Embryonic facial prominence (tissue), 1 donor: ENCODE results near the gene FLOT1.
"Not testable (repeated sequence)": the region's sequence is repeated elsewhere in the genome, so short reads cannot be mapped to it uniquely, and the experiment has no call there.

Experiments
- DNase-seq: peaks from one replicate; pipeline ENCODE4 v3.0.0-alpha.2; 2016; ENCODE audit errors: extremely low spot score

FLOT1 gene

GRCh38 chr6:30747300-30747687 is 4.8 kb upstream of the FLOT1 start:
- DNase-seq: no peak

DNA sequence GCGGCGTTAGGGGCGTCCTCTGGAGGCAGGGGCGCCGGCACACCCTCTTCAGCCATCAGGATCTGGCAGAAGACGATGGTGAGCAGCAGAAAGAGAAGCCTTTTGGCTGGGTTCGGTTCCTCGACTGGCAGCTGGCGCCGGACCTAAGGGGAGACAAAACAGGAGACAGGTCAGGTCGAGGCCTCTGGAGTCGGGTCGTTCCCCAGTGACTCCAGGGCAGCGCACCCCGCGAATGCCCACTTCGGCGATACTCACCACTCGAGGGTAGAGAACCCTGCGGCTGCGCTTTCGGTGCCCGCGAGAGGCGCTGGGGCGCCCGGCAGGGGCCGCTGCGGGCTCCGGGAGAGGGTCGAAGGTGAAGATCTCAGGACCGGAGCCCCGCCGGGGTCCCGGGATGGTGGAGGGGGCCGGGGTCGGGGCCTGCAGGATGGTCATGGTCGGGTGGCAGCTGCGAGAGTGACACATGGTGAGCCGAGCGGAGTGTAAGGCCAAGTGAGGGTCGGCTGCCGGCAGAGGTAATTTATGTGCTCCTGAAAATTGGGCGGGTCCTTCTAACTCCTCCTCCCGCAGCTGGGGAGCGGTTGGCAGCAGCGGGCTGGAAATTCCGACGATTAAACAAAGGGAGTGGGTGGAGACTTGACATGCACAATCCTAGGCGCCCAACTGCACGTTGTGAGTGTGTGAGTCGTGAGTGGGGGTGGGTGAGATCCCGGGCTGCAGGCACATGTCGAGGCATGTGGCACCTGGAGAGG is 1.7 kb upstream of the FLOT1 start, which contains the start of gene IER3:
Gene IER3, minus strand, starts transcription at position 494 of the 752 bp plus-strand sequence. Its CDS starts 29 bp downstream, at position 465.
- DNase-seq: peak; percentile 81

DNA sequence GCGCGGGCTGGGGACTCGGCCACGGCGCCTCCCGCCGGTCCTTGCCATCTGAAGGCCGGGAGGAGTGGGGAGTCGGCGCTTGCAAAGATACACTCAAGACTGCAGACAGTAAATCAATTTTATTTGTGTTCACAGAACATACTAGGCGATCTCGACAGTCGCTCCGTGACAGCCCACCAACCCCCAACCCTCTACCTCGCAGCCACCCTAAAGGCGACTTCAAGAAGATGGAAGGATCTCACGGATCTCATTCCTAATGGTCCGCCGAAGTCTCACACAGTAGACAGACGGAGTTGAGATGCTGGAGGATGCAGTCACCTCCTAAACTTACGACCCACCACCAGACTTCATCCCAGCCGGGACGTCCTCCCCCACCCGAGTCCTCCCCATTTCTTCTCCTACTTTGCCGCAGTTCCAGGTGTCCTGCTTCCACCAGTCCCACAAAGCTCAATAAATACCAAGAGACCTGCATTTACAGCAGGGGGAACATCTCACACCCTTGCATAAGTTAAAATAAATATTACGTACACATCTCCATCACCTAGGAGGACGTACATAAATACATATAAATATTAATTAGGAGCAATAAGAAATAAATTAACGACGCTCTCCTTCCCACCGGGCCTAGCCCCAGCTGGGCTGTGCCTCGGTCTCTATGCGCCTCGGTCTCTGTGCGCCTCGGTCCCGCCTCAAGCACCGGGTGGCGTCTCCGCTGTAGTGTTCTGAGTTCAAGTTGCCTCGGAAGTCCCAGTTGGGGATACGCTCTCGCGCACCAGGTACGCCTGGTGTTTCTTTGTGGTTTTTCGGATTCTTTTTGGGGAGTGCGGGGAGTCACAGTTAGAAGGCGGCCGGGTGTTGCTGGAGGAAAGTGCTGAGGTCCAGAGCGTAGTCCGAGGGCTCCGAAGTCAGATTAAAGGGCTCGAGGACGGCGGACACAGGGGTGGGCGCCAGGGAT is 889 bp upstream of the FLOT1 start:
- DNase-seq: no peak

DNA sequence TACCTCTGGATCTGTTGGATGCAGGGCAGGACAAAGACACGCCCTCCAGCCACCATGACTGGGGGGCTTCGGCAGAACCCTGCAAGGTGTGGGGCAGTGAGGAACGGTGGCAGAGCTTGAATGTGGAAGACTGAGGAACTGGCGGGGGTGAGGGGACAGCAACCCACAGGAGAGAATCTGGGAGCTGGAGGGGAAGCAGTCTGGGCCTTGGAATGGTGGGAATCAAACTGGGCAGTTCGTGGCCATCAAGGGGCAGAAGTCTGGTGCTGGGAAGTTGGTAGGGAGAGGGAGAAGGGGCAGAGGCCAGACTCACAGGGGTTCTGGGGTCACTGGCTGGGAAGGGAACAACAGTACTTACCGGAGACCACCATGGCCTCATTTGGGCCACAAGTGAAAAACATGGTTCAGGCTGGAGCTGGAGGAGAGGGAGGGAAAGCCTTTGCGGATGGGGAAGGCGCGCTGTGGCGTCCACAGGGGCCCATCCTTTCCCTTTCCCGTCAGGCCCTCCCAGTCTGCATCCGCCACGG is 635 bp downstream of the FLOT1 start:
- no peak for DNase-seq

DNA sequence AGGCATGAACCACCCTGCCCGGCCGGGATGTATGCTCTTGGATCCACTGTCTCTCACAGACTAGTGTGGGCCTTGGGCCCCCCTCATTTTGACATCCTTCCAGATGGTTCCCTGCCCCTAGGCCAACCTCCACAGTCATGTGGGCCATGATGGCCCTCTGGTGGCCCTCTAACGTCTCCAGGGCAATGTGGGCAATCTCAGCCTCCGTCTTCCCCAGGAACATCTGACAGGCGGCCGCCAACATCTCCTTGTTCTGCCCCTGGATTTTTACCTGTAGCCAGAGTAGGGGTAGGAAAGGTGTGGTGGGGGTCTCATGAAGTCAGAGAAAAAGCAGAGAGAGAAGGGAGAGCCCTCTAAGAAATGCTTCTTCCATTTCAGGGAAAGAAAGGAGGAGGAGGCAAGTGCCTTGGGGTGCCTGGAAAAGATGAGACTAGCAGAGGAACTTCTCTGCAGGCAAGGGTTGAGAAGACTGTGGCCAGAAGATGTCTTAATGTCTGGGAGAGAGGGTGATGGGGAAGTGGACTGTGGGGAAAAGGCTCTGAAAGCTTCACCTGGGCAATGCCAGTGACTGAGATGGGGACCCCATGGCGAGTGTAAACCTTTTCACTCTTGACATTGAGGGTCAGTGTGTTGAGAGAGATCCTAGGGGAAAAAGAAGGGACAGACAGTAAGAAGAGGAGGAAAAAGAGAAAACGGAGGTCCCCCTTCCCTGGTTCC is 1.3 kb downstream of the FLOT1 start:
- DNase-seq: no peak

- DNase-seq: no peak
These were observed 2.0 kb downstream of the FLOT1 start for GRCh38 chr6:30740540-30740870.

DNA sequence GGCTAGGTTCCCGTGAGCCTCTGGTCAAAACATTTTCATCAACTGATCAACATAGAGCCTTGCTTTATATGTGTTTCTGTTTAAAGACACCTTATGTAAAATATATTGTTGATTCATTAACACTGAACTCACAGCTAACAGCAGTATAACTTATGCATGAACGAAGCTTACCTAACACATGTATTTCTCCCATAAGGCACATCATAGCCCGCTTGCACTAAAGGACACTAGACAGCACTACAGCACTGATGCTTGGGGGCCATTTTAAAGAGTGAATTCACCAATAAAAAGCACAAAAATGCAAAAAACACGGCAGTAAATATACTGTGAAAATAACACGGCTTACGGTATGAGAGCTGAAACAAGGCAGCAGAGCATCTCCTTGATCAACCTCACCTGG is 4.0 kb downstream of the FLOT1 start:
- DNase-seq: no peak

DNA sequence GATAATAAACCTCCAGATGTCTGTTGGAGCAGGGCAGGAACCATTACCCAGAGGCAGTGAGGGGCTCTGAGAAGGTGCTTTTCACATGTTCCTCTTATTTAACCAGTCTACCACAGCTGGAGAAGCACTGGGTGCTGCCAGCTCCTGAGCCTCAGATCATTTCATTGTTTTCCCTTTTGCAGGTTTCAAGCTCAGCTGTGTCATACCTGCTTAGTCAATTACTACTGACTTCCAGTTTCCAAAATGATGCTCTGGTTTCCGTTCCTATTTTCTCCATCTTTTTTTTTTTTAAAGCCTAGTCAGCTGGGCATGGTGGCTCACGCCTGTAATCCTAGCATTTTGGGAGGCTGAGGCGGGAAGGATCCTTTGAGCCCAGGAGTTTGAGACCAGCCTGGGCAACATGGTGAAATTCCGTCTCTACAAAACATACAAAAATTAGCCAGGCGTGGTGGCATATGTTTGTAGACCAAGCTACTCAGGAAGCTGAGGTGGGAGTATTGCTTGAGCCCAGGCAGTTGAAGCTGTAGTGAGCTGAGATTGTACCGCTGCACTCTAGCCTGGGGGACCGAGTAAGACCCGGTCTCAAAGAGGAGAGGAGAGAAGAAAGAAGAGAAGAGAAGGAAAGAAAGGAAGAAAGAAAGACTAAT is 6.7 kb downstream of the FLOT1 start:
- no peak for DNase-seq

DNA sequence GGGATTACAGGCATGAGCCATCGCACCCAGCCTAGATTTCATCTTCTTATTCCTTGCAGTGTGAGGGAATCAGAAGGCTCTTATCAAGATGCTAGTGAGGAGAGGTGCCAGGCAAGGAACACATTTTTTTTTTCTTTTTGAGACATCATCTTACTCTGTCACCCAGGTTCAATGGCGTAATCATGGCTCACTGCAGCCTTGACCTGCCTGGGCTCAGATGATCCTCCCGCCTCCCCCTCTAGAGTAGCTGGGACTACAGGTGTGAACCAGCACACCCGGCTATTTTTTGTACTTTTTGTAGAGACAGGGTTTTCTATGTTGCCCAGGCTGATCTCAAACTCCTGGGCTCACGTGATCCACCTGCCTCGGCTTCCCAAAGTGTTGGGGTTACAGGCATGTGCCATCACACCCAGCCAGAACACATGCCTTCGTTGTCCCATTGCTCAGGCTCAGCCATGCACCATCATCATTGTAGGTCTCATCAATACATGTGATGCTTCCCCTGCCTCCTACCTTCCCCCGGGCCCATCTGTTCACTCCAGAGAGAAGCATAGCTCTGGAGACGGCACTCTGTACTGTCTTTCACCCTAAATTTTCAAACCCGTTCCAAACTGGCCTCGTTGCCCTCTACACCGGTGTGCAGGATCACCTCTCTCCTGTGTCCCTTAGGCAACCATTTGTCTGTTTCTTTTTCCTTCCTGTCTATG is 10.1 kb downstream of the FLOT1 start:
- DNase-seq: no peak

- no peak for DNase-seq
These were observed 11.7 kb downstream of the FLOT1 start for GRCh38 chr6:30730601-30731435.

DNA sequence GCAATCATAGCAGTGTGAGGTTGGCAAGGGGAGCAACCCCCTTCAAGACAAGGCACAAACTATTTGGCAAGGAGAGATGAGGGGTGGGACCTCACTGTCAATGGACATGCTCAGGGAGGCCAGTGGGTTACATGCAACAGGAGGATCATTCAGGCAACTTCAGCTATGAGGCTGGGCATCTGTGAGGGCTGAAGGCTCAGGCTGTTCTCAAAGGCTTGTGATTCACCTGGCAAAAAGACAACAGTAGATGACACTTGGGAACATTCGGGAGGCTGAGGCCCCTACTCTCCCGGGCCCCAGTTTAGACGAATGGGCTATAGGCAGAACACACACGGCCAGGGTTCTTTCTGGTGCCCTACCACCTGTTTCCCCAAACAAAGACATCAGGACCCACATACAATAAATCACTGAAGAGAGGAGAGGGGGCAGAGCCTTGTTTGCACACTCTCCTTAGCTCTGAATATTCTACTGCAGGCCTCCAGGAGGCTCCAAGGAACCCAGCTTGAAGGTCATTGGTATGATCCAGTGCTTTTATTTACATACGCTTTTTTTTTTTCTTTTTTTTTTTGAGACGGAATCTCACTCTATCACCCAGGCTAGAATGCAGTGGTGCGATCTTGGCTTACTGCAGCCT is 14.4 kb downstream of the FLOT1 start:
- no peak for DNase-seq

DNA sequence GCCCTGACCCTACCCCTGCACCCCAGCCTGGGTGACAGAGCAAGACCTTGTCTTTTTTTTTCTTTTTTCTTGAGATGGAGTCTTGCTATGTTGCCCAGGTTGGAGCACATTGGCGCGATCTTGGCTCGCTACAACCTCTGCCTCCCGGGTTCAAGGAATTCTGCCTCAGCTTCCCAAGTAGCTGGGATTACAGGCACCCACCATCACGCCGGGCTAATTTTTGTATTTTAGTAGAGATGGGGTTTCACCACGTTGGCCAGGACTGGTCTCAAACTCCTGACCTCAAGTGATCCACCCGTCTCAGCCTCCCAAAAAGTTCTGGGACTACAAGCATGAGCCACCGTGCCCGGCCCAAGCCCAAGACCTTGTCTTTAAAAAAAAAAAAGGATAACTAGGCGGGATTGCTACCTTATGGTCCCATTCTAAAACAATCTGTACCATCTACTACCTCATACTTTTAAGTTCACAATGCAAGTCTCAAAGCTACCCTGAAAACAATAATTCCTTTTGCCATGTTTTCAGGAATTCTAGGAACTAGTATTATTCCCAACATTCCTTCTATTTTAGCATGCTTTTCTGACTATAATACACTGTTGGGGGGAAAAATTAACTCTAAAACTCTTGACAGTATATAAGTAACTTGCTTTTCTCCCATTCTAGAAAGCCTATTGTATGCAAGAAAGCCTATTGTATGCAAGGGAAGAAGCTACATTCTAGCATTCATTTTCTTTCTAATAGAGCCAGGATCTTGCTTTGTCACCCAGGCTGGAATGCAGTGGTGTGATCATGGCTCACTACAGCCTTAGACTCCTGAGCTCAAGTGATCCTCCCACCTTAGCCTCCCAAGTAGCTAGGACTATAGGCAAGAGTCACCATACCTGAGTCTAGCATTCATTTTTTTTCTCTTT is 15.7 kb downstream of the FLOT1 start:
- no peak for DNase-seq

DNA sequence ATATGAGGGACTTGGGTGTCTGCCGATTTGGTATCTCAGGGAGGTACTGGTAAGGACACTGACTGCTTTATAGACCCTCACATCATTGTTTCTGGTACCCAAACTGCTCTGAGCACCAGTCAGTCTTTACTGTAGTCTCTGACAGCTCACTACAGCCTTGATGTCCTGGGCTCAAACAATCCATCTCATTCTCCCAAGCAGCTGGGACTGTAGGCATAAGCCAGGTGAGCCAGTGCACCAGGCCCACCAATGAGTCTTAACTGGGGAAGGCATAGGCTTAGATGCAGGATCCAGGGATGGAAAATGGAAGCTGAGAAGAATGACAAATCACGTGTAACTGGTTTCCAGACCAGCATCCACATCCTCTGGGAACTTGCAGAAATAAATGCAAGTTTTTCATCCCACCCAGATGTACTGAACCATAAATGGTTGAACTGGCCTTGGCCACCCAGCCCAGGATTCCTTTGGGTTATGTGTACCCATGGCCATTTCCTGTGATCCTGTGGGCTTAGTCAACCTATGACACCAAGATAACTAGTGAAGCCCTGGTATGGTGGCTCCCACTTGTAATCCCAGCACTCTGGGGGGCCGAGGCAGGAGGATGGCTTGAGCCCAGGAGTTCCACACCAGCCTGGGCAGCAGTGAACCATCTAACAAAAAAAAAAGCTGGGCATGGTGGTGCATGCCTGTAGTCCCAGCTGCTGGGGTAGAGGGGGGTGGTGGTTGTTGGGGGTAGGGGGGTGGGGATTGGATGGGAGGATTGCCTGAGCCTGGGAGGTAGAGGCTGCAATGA is 16.6 kb downstream of the FLOT1 start:
- DNase-seq: no peak

GRCh38 chr6:30724906-30725667 is 17.4 kb downstream of the FLOT1 start:
- no peak for DNase-seq

DNA sequence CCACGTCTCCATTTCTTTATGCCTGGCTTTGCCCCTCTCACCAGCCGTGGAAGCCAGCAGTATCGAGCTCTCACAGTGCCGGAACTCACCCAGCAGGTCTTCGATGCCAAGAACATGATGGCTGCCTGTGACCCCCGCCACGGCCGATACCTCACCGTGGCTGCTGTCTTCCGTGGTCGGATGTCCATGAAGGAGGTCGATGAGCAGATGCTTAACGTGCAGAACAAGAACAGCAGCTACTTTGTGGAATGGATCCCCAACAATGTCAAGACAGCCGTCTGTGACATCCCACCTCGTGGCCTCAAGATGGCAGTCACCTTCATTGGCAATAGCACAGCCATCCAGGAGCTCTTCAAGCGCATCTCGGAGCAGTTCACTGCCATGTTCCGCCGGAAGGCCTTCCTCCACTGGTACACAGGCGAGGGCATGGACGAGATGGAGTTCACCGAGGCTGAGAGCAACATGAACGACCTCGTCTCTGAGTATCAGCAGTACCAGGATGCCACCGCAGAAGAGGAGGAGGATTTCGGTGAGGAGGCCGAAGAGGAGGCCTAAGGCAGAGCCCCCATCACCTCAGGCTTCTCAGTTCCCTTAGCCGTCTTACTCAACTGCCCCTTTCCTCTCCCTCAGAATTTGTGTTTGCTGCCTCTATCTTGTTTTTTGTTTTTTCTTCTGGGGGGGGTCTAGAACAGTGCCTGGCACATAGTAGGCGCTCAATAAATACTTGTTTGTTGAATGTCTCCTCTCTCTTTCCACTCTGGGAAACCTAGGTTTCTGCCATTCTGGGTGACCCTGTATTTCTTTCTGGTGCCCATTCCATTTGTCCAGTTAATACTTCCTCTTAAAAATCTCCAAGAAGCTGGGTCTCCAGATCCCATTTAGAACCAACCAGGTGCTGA is 18.4 kb downstream of the FLOT1 start:
- not testable (repeated sequence) for DNase-seq
